HepG2 (cell line): Measurements from ENCODE around the gene SBK2. TPM values are rescaled to one million over a fixed set of nuclear protein-coding genes. Genes with fewer than 3 reads are reported as not detected.

ENCODE experiments used
- ARHGAP35 ChIP-seq: sonication (generic); formaldehyde crosslinking; IDR thresholded peaks from 2 replicates; pipeline ENCODE4 v1.9.0; 2022; ENCODE audit warnings: mild to moderate bottlenecking, inconsistent platforms, moderate library complexity, missing genetic modification reagents, borderline replicate concordance
- DNMT3B ChIP-seq: conservative IDR thresholded peaks from 2 replicates; pipeline ENCODE4 v1.6.1; 2016; ENCODE audit warnings: missing biosample characterization, control low read depth
- FOXJ3 ChIP-seq: sonication (generic); formaldehyde crosslinking; IDR thresholded peaks from 2 replicates; pipeline ENCODE4 v1.4.0; 2020; ENCODE audit warnings: missing genetic modification reagents, mild to moderate bottlenecking, borderline replicate concordance
- HES4 ChIP-seq: sonication (generic); formaldehyde crosslinking; IDR thresholded peaks from 2 replicates; pipeline ENCODE4 v1.9.0; 2021; ENCODE audit warnings: mild to moderate bottlenecking, missing genetic modification reagents, borderline replicate concordance
- SRSF1 ChIP-seq: fragments of 200-400 bp; formaldehyde crosslinking; optimal IDR thresholded peaks from 2 replicates; pipeline ENCODE3; 2017; ENCODE audit warnings: mild to moderate bottlenecking, low read depth, low read length, moderate library complexity
- ZIK1 ChIP-seq: sonication (generic); formaldehyde crosslinking; IDR thresholded peaks from 2 replicates; pipeline ENCODE4 v1.5.0; 2020; ENCODE audit warnings: mild to moderate bottlenecking, low read depth, missing genetic modification reagents, borderline replicate concordance
- ZMAT3 ChIP-seq: sonication (generic); formaldehyde crosslinking; conservative IDR thresholded peaks from 2 replicates; pipeline ENCODE4 v1.7.0; 2021; ENCODE audit warnings: missing genetic modification reagents
- ZNF138 ChIP-seq: sonication (generic); formaldehyde crosslinking; IDR thresholded peaks from 2 replicates; pipeline ENCODE4 v1.5.0; 2020; ENCODE audit warnings: mild to moderate bottlenecking, low read depth, missing genetic modification reagents
- ZNF235 ChIP-seq: sonication (generic); formaldehyde crosslinking; IDR thresholded peaks from 2 replicates; pipeline ENCODE4 v1.8.1; 2023; ENCODE audit warnings: mild to moderate bottlenecking, missing genetic modification reagents, borderline replicate concordance
- ZNF30 ChIP-seq: sonication (generic); formaldehyde crosslinking; IDR thresholded peaks from 2 replicates; pipeline ENCODE4 v1.5.0; 2020; ENCODE audit warnings: mild to moderate bottlenecking, missing genetic modification reagents
- ZNF333 ChIP-seq: sonication (generic); formaldehyde crosslinking; IDR thresholded peaks from 2 replicates; pipeline ENCODE4 v1.4.0; 2020; ENCODE audit warnings: mild to moderate bottlenecking, missing genetic modification reagents, borderline replicate concordance
- ZNF382 ChIP-seq: sonication (generic); formaldehyde crosslinking; IDR thresholded peaks from 2 replicates; pipeline ENCODE4 v1.5.0; 2020; ENCODE audit warnings: missing genetic modification reagents, mild to moderate bottlenecking, borderline replicate concordance
- ZNF605 ChIP-seq: sonication (generic); formaldehyde crosslinking; IDR thresholded peaks from 2 replicates; pipeline ENCODE4 v1.8.0; 2022; ENCODE audit warnings: mild to moderate bottlenecking, missing genetic modification reagents
- ZNF616 ChIP-seq: sonication (generic); formaldehyde crosslinking; IDR thresholded peaks from 2 replicates; pipeline ENCODE4 v1.5.0; 2020; ENCODE audit warnings: low read depth, mild to moderate bottlenecking, missing genetic modification reagents
- ZNF703 ChIP-seq: sonication (generic); formaldehyde crosslinking; IDR thresholded peaks from 2 replicates; pipeline ENCODE4 v1.5.1; 2020; ENCODE audit warnings: missing genetic modification reagents, mild to moderate bottlenecking, moderate library complexity, borderline replicate concordance
- polyA plus RNA-seq, 8 experiments: library from polyadenylated mRNA; depleted of rRNA in 3 of 8; stranded (reverse) in 7 of 8; unstranded in 1 of 8; fragments of >200 nt; fragmentation: Illumina TruSeq in 4 of 8; extraction: Trizol in 4 of 8; gene quantifications; 2 replicates each; pipeline versions ENCODE4 v1.2.1 to v1.2.3, GENCODE V29; 2011 to 2016; ENCODE audit warnings: low read depth in 4 of 8, missing spikeins in 1 of 8, mixed read lengths in 1 of 8; ENCODE audit not compliant: insufficient read depth in 1 of 8
- total RNA-seq, 5 experiments: library from RNA; depleted of rRNA; stranded (reverse); fragments of >200 nt; fragmentation: Illumina TruSeq; extraction: Trizol; gene quantifications; 2 replicates each; pipeline ENCODE4 v1.2.3, GENCODE V29; 2016; ENCODE audit warnings: low read depth in 1 of 5
- TF ChIP-seq, protein P1 (sequence below): IDR thresholded peaks from 2 replicates; pipeline ENCODE4 v1.6.1; 2016; ENCODE audit warnings: missing compliant biosample characterization, missing genetic modification reagents, borderline replicate concordance
- TF ChIP-seq, protein P2 (sequence below): IDR thresholded peaks from 2 replicates; pipeline ENCODE4 v1.6.1; 2016; ENCODE audit warnings: low read depth, missing genetic modification reagents, missing compliant biosample characterization
- TF ChIP-seq, protein P3 (sequence below): fragments of 450-650 bp; IDR thresholded peaks from 2 replicates; pipeline ENCODE4 v1.6.1; 2017
- TF ChIP-seq, protein P4 (sequence below): sonication (generic); formaldehyde crosslinking; IDR thresholded peaks from 2 replicates; pipeline ENCODE4 v1.4.0; 2020; ENCODE audit warnings: mild to moderate bottlenecking, missing genetic modification reagents, borderline replicate concordance

The SBK2 gene
- total and polyA plus RNA-seq, 2 of the 13 experiments (the other 11 are each of a cell fraction or from before 2014, with no cell fraction given), result 0.24 TPM; not detected in 1

DNA sequence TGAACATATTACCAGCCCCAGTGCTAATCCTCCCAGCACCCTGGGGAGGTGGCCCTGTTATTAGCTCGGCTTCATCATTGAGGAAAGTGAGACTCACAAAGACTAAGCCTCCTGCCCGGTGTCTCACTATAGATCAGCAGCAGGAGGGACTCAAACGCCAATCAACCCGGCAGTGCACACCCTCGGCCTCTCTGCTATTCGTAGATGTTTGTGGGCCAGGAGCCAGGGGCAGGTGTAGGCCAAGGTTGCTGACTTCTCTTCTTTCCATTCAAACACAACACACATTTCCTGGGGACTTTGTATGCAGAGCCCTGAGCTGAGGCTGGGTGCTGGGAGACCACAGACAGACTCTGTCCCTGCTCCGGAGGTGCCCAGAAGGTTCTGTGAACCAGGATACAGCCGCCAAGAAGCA lies 17.8 kb upstream of the SBK2 start (continued):
- TF ChIP-seq, protein P1, sequence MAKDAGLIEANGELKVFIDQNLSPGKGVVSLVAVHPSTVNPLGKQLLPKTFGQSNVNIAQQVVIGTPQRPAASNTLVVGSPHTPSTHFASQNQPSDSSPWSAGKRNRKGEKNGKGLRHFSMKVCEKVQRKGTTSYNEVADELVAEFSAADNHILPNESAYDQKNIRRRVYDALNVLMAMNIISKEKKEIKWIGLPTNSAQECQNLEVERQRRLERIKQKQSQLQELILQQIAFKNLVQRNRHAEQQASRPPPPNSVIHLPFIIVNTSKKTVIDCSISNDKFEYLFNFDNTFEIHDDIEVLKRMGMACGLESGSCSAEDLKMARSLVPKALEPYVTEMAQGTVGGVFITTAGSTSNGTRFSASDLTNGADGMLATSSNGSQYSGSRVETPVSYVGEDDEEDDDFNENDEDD (CRISPR knock-in tag), result no peak
- no peak for TF ChIP-seq ZIK1 (CRISPR knock-in tag)
- TF ChIP-seq FOXJ3 (CRISPR knock-in tag), result no peak
- no peak for TF ChIP-seq SRSF1
- TF ChIP-seq, protein P2, sequence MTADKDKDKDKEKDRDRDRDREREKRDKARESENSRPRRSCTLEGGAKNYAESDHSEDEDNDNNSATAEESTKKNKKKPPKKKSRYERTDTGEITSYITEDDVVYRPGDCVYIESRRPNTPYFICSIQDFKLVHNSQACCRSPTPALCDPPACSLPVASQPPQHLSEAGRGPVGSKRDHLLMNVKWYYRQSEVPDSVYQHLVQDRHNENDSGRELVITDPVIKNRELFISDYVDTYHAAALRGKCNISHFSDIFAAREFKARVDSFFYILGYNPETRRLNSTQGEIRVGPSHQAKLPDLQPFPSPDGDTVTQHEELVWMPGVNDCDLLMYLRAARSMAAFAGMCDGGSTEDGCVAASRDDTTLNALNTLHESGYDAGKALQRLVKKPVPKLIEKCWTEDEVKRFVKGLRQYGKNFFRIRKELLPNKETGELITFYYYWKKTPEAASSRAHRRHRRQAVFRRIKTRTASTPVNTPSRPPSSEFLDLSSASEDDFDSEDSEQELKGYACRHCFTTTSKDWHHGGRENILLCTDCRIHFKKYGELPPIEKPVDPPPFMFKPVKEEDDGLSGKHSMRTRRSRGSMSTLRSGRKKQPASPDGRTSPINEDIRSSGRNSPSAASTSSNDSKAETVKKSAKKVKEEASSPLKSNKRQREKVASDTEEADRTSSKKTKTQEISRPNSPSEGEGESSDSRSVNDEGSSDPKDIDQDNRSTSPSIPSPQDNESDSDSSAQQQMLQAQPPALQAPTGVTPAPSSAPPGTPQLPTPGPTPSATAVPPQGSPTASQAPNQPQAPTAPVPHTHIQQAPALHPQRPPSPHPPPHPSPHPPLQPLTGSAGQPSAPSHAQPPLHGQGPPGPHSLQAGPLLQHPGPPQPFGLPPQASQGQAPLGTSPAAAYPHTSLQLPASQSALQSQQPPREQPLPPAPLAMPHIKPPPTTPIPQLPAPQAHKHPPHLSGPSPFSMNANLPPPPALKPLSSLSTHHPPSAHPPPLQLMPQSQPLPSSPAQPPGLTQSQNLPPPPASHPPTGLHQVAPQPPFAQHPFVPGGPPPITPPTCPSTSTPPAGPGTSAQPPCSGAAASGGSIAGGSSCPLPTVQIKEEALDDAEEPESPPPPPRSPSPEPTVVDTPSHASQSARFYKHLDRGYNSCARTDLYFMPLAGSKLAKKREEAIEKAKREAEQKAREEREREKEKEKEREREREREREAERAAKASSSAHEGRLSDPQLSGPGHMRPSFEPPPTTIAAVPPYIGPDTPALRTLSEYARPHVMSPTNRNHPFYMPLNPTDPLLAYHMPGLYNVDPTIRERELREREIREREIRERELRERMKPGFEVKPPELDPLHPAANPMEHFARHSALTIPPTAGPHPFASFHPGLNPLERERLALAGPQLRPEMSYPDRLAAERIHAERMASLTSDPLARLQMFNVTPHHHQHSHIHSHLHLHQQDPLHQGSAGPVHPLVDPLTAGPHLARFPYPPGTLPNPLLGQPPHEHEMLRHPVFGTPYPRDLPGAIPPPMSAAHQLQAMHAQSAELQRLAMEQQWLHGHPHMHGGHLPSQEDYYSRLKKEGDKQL, result 0 out of 2 replicates have a peak, but pooled peaks have one; percentile 27
- TF ChIP-seq ZNF605 (CRISPR knock-in tag), result no peak
- no peak for TF ChIP-seq DNMT3B (CRISPR knock-in tag)
- TF ChIP-seq, protein P3, sequence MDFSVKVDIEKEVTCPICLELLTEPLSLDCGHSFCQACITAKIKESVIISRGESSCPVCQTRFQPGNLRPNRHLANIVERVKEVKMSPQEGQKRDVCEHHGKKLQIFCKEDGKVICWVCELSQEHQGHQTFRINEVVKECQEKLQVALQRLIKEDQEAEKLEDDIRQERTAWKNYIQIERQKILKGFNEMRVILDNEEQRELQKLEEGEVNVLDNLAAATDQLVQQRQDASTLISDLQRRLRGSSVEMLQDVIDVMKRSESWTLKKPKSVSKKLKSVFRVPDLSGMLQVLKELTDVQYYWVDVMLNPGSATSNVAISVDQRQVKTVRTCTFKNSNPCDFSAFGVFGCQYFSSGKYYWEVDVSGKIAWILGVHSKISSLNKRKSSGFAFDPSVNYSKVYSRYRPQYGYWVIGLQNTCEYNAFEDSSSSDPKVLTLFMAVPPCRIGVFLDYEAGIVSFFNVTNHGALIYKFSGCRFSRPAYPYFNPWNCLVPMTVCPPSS, result no peak
- no peak for TF ChIP-seq ZNF30 (CRISPR knock-in tag)
- TF ChIP-seq ZNF333 (CRISPR knock-in tag), result no peak
- no peak for TF ChIP-seq HES4 (CRISPR knock-in tag)
- TF ChIP-seq ZNF616 (CRISPR knock-in tag), result no peak
- TF ChIP-seq ARHGAP35 (CRISPR knock-in tag), result 0 out of 2 replicates have a peak, but pooled peaks have one; percentile 53
- no peak for TF ChIP-seq ZMAT3 (CRISPR knock-in tag)
- TF ChIP-seq, protein P4, sequence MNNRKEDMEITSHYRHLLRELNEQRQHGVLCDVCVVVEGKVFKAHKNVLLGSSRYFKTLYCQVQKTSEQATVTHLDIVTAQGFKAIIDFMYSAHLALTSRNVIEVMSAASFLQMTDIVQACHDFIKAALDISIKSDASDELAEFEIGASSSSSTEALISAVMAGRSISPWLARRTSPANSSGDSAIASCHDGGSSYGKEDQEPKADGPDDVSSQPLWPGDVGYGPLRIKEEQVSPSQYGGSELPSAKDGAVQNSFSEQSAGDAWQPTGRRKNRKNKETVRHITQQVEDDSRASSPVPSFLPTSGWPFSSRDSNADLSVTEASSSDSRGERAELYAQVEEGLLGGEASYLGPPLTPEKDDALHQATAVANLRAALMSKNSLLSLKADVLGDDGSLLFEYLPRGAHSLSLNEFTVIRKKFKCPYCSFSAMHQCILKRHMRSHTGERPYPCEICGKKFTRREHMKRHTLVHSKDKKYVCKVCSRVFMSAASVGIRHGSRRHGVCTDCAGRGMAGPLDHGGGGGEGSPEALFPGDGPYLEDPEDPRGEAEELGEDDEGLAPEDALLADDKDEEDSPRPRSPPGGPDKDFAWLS (CRISPR knock-in tag), result no peak
- TF ChIP-seq ZNF235 (CRISPR knock-in tag), result no peak
- TF ChIP-seq ZNF138 (CRISPR knock-in tag), result no peak
- TF ChIP-seq ZNF703 (CRISPR knock-in tag), result no peak
- no peak for TF ChIP-seq ZNF382 (CRISPR knock-in tag)
